HFFc6 (cell line): Measurements from ENCODE around the gene CDH22. TPM values are rescaled to one million over a fixed set of nuclear protein-coding genes. Genes with fewer than 3 reads are reported as not detected.

ENCODE experiments used
- DNase-seq: peaks from one replicate; pipeline ENCODE4 v3.0.0-alpha.2; 2018
- H3K27ac Mint-ChIP-seq: 2 replicates; pipeline ENCODE4 v1.8.0; 2020; ENCODE audit warnings: mild to moderate bottlenecking, mixed read lengths
- H3K27me3 Mint-ChIP-seq: 2 replicates; pipeline ENCODE4 v1.8.0; 2021; ENCODE audit warnings: mild to moderate bottlenecking, moderate library complexity, mixed read lengths; ENCODE audit not compliant: insufficient read depth
- H3K36me3 Mint-ChIP-seq: 2 replicates; pipeline ENCODE4 v1.8.0; 2021; ENCODE audit warnings: low read depth, mixed read lengths
- H3K4me1 Mint-ChIP-seq: 2 replicates; pipeline ENCODE4 v1.8.0; 2020; ENCODE audit warnings: low read depth, mixed read lengths
- H3K4me3 Mint-ChIP-seq: 2 replicates; pipeline ENCODE4 v1.8.0; 2020; ENCODE audit warnings: mild to moderate bottlenecking, moderate library complexity, mixed read lengths
- H3K9me3 Mint-ChIP-seq: 2 replicates; pipeline ENCODE4 v1.8.0; 2020; ENCODE audit warnings: mild to moderate bottlenecking, mixed read lengths
- total RNA-seq, 6 experiments: library from RNA; stranded (reverse); fragmentation: NEBNext Ultra II Directional; extraction: Animal tissue kit (Norgen Biotek cat#: 25700); gene quantifications; 2 replicates in 1 of 6; 3 replicates in 5 of 6; pipeline ENCODE4 v1.2.3, GENCODE V29; 2021
- TF ChIP-seq, protein P1 (sequence below): fragments of 200-600 bp; sonication (generic); IDR thresholded peaks from 2 replicates; pipeline ENCODE4 v1.5.0; 2021; ENCODE audit warnings: antibody characterized with exemption, mild to moderate bottlenecking

The CDH22 gene
- total RNA-seq, 6 experiments from 2014 or later: not detected

DNA sequence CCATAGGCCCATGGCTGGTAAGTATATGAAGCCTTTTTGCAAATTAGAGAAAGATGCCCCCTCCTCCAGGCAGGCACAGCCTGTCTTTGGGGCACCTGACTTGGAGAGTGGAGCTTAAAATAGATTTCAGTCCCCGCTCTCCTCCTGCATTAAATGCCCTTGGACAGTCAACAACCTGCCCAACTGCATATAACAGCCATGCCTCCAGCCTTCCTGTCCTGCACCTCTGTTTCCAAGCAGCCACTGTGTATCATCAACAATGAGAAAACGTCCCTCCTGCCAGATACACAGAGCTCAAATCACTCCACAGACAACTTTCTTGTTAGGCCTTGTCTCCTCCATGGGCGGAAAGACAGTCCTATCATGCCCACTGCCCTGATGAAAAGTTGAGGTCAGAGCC lies 3.4 kb downstream of the CDH22 start:
- Mint-ChIP-seq H3K9me3 (no peaks in the 10 kb centered on the region), H3K27ac (no peak overlapping the region), H3K27me3 (peaks cover 44% of the 10 kb centered on the region), H3K4me3 (no peak overlapping the region), H3K36me3 (no peaks in the 10 kb centered on the region), H3K4me1 (no peaks in the 10 kb centered on the region)
- TF ChIP-seq, protein P1, sequence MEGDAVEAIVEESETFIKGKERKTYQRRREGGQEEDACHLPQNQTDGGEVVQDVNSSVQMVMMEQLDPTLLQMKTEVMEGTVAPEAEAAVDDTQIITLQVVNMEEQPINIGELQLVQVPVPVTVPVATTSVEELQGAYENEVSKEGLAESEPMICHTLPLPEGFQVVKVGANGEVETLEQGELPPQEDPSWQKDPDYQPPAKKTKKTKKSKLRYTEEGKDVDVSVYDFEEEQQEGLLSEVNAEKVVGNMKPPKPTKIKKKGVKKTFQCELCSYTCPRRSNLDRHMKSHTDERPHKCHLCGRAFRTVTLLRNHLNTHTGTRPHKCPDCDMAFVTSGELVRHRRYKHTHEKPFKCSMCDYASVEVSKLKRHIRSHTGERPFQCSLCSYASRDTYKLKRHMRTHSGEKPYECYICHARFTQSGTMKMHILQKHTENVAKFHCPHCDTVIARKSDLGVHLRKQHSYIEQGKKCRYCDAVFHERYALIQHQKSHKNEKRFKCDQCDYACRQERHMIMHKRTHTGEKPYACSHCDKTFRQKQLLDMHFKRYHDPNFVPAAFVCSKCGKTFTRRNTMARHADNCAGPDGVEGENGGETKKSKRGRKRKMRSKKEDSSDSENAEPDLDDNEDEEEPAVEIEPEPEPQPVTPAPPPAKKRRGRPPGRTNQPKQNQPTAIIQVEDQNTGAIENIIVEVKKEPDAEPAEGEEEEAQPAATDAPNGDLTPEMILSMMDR: no peak
- no peak for DNase-seq

DNA sequence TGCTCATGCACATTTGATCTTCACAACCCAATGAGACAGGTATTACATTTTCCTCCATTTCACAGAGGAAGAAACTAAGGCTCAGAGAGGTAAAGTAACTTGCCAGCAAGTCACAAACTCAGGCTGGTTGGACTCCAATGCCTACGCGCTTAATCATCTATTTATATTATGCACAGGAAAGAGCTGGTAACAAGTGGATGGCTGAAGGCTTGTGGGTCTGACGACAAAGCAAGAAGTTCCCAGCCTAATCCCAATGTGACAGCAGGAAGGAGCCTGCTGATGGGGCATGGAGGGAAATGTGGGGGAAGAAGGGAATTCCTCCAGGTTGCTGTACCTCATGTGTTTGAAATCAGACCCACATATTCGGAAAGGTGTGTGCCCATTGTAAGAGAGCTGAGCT lies 3.9 kb downstream of the CDH22 start:
- TF ChIP-seq, protein P1: no peak
- no peaks in the 10 kb centered on the region for H3K9me3 Mint-ChIP-seq
- no peaks in the 10 kb centered on the region for H3K36me3 Mint-ChIP-seq
- peak; percentile 31 for DNase-seq
- no peak overlapping the region for H3K4me3 Mint-ChIP-seq
- H3K27me3 Mint-ChIP-seq: peaks cover 39% of the 10 kb centered on the region
- no peaks in the 10 kb centered on the region for H3K4me1 Mint-ChIP-seq
- no peak overlapping the region for H3K27ac Mint-ChIP-seq

DNA sequence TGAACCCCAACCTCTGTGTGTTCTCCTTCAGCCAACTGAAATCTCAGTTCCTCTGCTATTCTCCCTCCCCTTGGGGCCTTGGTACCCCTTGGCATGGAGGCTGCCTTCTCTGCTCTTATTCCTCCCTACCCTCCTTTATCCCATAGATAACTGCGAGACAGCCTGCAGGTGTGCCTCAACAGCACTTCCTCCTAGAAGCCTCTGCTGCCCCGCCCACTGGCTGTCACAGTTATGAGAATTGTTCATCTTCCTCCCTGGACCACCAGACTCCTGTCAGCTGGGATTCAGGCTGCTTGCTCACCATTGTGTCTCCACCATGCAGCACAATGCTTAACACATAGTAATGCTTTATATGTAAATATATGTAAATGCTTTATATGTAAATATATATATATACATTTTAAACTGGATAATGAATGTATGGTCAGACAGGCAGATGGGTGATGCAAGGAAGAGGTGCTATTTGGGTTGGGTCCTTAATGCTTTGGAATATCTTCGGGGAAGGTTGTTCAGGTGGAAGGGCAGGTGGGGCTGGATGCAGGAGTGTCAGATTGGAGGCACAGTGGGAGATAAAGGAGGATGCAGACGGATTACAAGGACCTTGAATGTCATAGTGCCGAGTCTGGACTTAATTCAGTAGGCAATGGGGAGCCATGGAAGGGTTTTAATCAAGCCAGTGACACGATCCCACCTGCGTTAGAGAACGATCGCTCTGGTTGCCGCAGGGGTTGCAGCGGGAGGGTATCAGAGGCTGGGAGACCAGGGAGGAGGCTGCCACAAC lies 4.9 kb downstream of the CDH22 start:
- DNase-seq: no peak
- Mint-ChIP-seq H3K4me3 (no peak overlapping the region), H3K36me3 (no peaks in the 10 kb centered on the region), H3K27ac (no peak overlapping the region), H3K27me3 (peaks cover 32% of the 10 kb centered on the region), H3K9me3 (no peaks in the 10 kb centered on the region), H3K4me1 (no peaks in the 10 kb centered on the region)
- TF ChIP-seq, protein P1: no peak

DNA sequence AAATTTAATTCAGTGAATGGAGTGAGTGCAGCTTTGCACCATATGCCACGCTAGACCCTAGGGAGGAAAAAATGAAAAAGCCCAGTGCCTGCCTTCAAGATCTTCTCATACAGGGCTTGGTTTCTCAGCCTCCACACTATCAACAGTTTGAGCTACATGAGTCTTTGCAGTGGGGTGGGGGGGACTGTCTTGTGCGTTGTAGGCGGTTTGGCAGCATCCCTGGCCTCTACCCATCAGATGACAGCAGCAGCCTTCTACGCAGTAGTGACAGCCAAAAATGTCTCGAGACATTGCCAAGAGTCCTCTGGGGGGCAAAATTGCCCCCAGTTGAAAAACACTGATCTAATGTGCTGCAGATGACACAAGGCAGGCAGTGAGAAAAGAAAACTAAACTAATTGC lies 6.2 kb downstream of the CDH22 start:
- no peaks in the 10 kb centered on the region for H3K36me3 Mint-ChIP-seq
- DNase-seq: no peak
- no peaks in the 10 kb centered on the region for H3K9me3 Mint-ChIP-seq
- no peak overlapping the region for H3K4me3 Mint-ChIP-seq
- TF ChIP-seq, protein P1: no peak
- no peak overlapping the region for H3K27ac Mint-ChIP-seq
- peaks cover 39% of the 10 kb centered on the region for H3K27me3 Mint-ChIP-seq
- H3K4me1 Mint-ChIP-seq: no peaks in the 10 kb centered on the region

GRCh38 chr20:46300281-46300680 lies 8.0 kb downstream of the CDH22 start:
- no peak overlapping the region for H3K27ac Mint-ChIP-seq
- H3K9me3 Mint-ChIP-seq: no peaks in the 10 kb centered on the region
- H3K27me3 Mint-ChIP-seq: peaks cover 39% of the 10 kb centered on the region
- no peak overlapping the region for H3K4me3 Mint-ChIP-seq
- no peaks in the 10 kb centered on the region for H3K4me1 Mint-ChIP-seq
- no peak for DNase-seq
- TF ChIP-seq, protein P1: no peak
- H3K36me3 Mint-ChIP-seq: no peaks in the 10 kb centered on the region
